Mesendoderm (in vitro differentiated cells): ENCODE measurements around the gene ELK1.
"Not testable (repeated sequence)": the region's sequence is repeated elsewhere in the genome, so short reads cannot be mapped to it uniquely, and the experiment has no call there.

Experiments
- DNase-seq: peaks from one replicate; pipeline ENCODE4 v3.0.0; 2013
- H2AK5ac ChIP-seq: 2 replicates; pipeline ENCODE4 v1.6.1; 2013; ENCODE audit warnings: low read length, inconsistent platforms
- H2BK120ac ChIP-seq: 2 replicates; pipeline ENCODE4 v1.6.1; 2013; ENCODE audit warnings: low read depth, mild to moderate bottlenecking, low read length, moderate library complexity, mixed read lengths
- H2BK15ac ChIP-seq: replicated peaks from 2 replicates; pipeline ENCODE4 v1.6.1; 2013; ENCODE audit warnings: low read depth, mild to moderate bottlenecking, moderate library complexity
- H2BK5ac ChIP-seq: 2 replicates; pipeline ENCODE4 v1.6.1; 2013; ENCODE audit warnings: low read length, inconsistent platforms
- H3K18ac ChIP-seq: 2 replicates; pipeline ENCODE4 v1.6.1; 2013; ENCODE audit warnings: mild to moderate bottlenecking, low read length, mixed read lengths
- H3K23ac ChIP-seq: one replicate; pipeline ENCODE4 v1.6.1; 2013; ENCODE audit warnings: low read length
- H3K27ac ChIP-seq: 2 replicates; pipeline ENCODE4 v1.5.1; 2013; ENCODE audit warnings: low read depth, mild to moderate bottlenecking, inconsistent platforms, low read length, moderate library complexity
- H3K27me3 ChIP-seq: 2 replicates; pipeline ENCODE4 v1.6.1; 2013; ENCODE audit warnings: low read length, control low read depth, mild to moderate bottlenecking, inconsistent platforms; ENCODE audit not compliant: insufficient read depth, poor library complexity
- H3K36me3 ChIP-seq: 2 replicates; pipeline ENCODE4 v1.6.1; 2013; ENCODE audit warnings: low read length, inconsistent platforms; ENCODE audit not compliant: control insufficient read depth, insufficient read depth
- H3K4ac ChIP-seq: one replicate; pipeline ENCODE4 v1.6.1; 2013; ENCODE audit warnings: low read depth, mild to moderate bottlenecking, low read length, moderate library complexity
- H3K4me1 ChIP-seq: 2 replicates; pipeline ENCODE4 v1.6.1; 2013; ENCODE audit warnings: low read depth, low read length, inconsistent platforms; ENCODE audit not compliant: control insufficient read depth
- H3K4me2 ChIP-seq: 2 replicates; pipeline ENCODE4 v1.6.1; 2013; ENCODE audit warnings: low read length
- H3K4me3 ChIP-seq: 2 replicates; pipeline ENCODE4 v1.5.1; 2013; ENCODE audit warnings: mild to moderate bottlenecking, low read length
- H3K56ac ChIP-seq: one replicate; pipeline ENCODE4 v1.6.1; 2013; ENCODE audit warnings: low read length
- H3K79me1 ChIP-seq: 2 replicates; pipeline ENCODE4 v1.6.1; 2013; ENCODE audit warnings: low read length, inconsistent platforms
- H3K79me2 ChIP-seq: 2 replicates; pipeline ENCODE4 v1.6.1; 2013; ENCODE audit warnings: mild to moderate bottlenecking, low read length; ENCODE audit not compliant: control insufficient read depth, insufficient read depth
- H3K9ac ChIP-seq: 2 replicates; pipeline ENCODE4 v1.6.1; 2013; ENCODE audit warnings: low read length, inconsistent platforms
- H4K5ac ChIP-seq: one replicate; pipeline ENCODE4 v1.6.1; 2013; ENCODE audit warnings: low read length
- H4K8ac ChIP-seq: one replicate; pipeline ENCODE4 v1.6.1; 2013; ENCODE audit warnings: low read depth, mild to moderate bottlenecking, control low read depth, low read length, moderate library complexity
- WGBS: extraction: QIAGEN DNeasy Blood & Tissue Kit; methylation state at CpG from one replicate; pipeline ENCODE4 v1.1.7; 2013; ENCODE audit warnings: low lambda C conversion rate, missing lambda C conversion rate; ENCODE audit not compliant: insufficient coverage; ENCODE audit errors: extremely low coverage; 5-methylcytosine and 5-hydroxymethylcytosine counted together

The ELK1 gene

GRCh38 chrX:47683184-47683828, 32.9 kb upstream of the ELK1 start:
- Histone ChIP-seq H2AK5ac (no peak overlapping the region), H3K56ac (no peak overlapping the region), H2BK15ac (no peak overlapping the region), H3K4me2 (no peak overlapping the region), H3K18ac (no peak overlapping the region), H3K27me3 (no peaks in the 10 kb centered on the region), H3K79me1 (no peaks in the 10 kb centered on the region), H2BK120ac (no peak overlapping the region), H4K8ac (no peak overlapping the region), H3K9ac (no peak overlapping the region), H3K23ac (no peak overlapping the region), H3K4me1 (no peaks in the 10 kb centered on the region), H3K79me2 (no peaks in the 10 kb centered on the region), H4K5ac (no peak overlapping the region), H2BK5ac (no peak overlapping the region), H3K4me3 (no peak overlapping the region), H3K4ac (no peak overlapping the region), H3K27ac (no peak overlapping the region), H3K36me3 (no peaks in the 10 kb centered on the region)
- DNase-seq, result no peak
- WGBS, result no CpG with 5 or more reads among the region's 14 CpGs

DNA sequence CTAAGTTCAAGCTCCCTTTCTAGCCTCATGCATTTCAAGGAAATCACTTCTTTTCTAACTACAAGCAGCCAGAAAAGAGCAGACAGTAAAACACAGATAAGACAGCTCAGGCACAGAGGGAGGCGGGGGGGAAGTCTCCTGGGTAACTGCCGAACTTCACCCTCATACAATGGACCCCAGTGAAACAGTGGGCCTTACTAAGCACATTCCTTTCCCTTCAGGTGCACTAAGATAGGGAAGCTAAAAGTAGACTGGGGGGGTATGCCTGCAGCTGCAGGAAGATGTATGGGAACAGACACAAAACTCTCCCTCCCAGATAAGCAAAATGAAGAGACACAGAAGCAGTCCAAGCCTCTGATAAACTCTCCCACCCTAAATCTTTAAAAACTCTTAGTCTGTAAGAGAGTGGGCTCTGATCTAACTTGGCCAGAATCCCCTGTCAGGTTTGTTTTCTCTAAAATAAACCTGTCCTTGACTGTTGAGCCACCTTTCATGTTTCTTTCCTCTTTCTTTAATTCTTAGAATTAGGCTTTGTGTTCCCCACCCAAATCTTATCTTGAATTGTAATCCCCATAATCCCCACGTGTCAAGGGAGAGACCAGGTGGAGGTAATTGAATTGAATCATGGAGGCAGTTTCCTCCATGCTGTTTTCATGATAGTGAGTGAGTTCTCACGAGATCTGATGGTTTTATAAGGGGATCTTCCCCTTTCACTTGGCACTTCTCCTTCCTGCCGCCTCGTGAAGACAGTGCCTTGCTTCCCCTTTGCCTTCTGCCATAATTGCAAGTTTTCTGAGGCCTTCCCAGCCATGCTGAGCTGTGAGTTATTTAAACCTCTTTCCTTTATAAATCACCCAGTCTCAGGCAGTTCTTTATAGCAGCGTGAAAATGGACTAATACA, 25.8 kb upstream of the ELK1 start:
- not testable (repeated sequence) for H3K79me1 ChIP-seq, H2AK5ac ChIP-seq, H3K36me3 ChIP-seq, H4K5ac ChIP-seq, H3K4me3 ChIP-seq, H3K18ac ChIP-seq, H3K4me1 ChIP-seq, H3K27ac ChIP-seq, H3K27me3 ChIP-seq, H2BK120ac ChIP-seq, H3K4ac ChIP-seq, H3K4me2 ChIP-seq, H3K79me2 ChIP-seq, H3K23ac ChIP-seq, H3K9ac ChIP-seq, H3K56ac ChIP-seq, H4K8ac ChIP-seq, H2BK5ac ChIP-seq, H2BK15ac ChIP-seq
- peak; percentile 6 for DNase-seq
- WGBS, result no CpG with 5 or more reads among the region's 7 CpGs

DNA sequence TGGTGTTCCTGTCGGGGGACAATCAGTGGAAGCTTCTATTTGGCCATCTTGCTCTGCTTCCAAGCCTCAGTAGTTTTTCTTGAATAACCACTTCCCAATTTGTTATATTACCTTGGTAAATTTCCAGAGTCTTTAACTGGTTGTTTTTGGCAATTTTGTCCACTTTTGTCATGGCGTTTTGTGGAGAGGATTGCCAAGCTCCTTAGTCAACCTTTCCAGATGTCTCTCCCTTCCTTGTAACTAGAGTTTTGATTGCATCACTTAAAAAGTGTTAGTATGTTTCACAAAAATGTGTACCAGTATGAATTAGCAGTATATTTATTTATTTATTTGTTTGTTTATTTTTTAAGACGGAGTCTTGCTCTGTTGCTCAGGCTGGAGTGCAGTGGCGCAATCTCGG, 24.4 kb upstream of the ELK1 start:
- Histone ChIP-seq H3K9ac (no peak overlapping the region), H3K36me3 (no peaks in the 10 kb centered on the region), H3K4ac (no peak overlapping the region), H3K4me3 (no peak overlapping the region), H3K79me1 (no peaks in the 10 kb centered on the region), H3K18ac (no peak overlapping the region), H2BK120ac (no peak overlapping the region), H2BK15ac (no peak overlapping the region), H3K27me3 (no peaks in the 10 kb centered on the region), H2AK5ac (no peak overlapping the region), H3K56ac (no peak overlapping the region), H3K4me2 (no peak overlapping the region), H3K23ac (no peak overlapping the region), H2BK5ac (no peak overlapping the region), H4K8ac (no peak overlapping the region), H3K27ac (no peak overlapping the region), H3K79me2 (no peaks in the 10 kb centered on the region), H4K5ac (no peak overlapping the region), H3K4me1 (no peaks in the 10 kb centered on the region)
- no CpG with 5 or more reads among the region's 5 CpGs for WGBS
- DNase-seq, result no peak

DNA sequence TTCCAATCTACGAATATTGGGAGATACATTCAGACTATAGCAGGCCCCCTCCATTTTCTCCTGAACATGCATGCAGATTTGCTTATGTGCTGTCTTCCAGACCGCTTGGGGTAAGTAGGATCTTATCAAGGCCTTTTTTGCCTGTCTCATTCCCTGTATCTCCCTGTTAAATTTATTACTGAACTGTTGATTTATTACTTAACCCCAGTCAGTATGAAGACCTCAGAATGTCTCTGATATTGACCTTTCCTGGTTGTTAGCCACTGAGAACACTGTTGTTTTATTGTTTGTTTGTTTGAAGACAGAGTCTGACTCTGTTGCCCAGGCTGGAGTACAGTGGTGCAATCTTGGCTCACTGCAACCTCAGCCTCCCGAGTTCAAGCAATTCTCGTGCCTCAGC, 15.4 kb upstream of the ELK1 start:
- not testable (repeated sequence) for DNase-seq, H2BK5ac ChIP-seq, H2BK15ac ChIP-seq, H3K9ac ChIP-seq, H3K27me3 ChIP-seq, H4K5ac ChIP-seq, H3K79me1 ChIP-seq, H3K18ac ChIP-seq, H3K4me1 ChIP-seq, H2AK5ac ChIP-seq, H3K4me3 ChIP-seq, H3K79me2 ChIP-seq, H3K36me3 ChIP-seq, H4K8ac ChIP-seq, H3K27ac ChIP-seq, H2BK120ac ChIP-seq, H3K56ac ChIP-seq, H3K4me2 ChIP-seq, H3K23ac ChIP-seq, H3K4ac ChIP-seq
- WGBS, result no CpG with 5 or more reads among the region's 4 CpGs

DNA sequence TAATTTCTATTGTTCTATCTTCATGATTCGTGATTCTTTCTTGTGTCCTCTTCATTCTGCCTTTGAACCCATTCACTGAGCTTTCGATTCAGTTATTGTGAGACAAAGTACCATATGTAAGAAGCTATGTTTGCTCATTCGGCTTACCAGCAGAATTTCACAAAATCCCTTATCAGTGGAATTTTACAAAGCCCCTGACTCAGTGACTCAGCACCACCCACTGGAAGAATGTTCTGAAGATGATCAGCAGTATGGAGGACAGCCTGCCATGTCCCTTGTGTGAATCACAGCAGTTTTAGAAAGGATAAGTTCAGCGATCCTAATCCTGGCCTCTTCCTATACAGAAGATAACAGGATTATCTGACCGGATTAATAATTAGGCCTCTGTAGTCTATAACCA, 14.4 kb upstream of the ELK1 start:
- H3K4ac ChIP-seq, result no peak overlapping the region
- no peaks in the 10 kb centered on the region for H3K79me2 ChIP-seq
- no peak overlapping the region for H2BK5ac ChIP-seq
- H4K8ac ChIP-seq, result no peak overlapping the region
- H3K27ac ChIP-seq, result no peak overlapping the region
- H3K9ac ChIP-seq, result no peak overlapping the region
- DNase-seq, result no peak
- no CpG with 5 or more reads among the region's 5 CpGs for WGBS
- no peak overlapping the region for H4K5ac ChIP-seq
- no peaks in the 10 kb centered on the region for H3K36me3 ChIP-seq
- no peak overlapping the region for H3K18ac ChIP-seq
- H3K56ac ChIP-seq, result no peak overlapping the region
- H2AK5ac ChIP-seq, result no peak overlapping the region
- H3K4me2 ChIP-seq, result no peak overlapping the region
- H3K4me3 ChIP-seq, result no peak overlapping the region
- no peak overlapping the region for H2BK15ac ChIP-seq
- no peaks in the 10 kb centered on the region for H3K27me3 ChIP-seq
- no peaks in the 10 kb centered on the region for H3K4me1 ChIP-seq
- no peaks in the 10 kb centered on the region for H3K79me1 ChIP-seq
- no peak overlapping the region for H3K23ac ChIP-seq
- no peak overlapping the region for H2BK120ac ChIP-seq
